ENCODE measurements around the gene PSMA5. TPM values are rescaled to one million over a fixed set of nuclear protein-coding genes. Genes with fewer than 3 reads are reported as not detected.
"Not testable (repeated sequence)": the region's sequence is repeated elsewhere in the genome, so short reads cannot be mapped to it uniquely, and the experiment has no call there.

Gene PSMA5
- total RNA-seq, 2 donors from 2014 or later = 8.6 to 8.9 TPM

DNA sequence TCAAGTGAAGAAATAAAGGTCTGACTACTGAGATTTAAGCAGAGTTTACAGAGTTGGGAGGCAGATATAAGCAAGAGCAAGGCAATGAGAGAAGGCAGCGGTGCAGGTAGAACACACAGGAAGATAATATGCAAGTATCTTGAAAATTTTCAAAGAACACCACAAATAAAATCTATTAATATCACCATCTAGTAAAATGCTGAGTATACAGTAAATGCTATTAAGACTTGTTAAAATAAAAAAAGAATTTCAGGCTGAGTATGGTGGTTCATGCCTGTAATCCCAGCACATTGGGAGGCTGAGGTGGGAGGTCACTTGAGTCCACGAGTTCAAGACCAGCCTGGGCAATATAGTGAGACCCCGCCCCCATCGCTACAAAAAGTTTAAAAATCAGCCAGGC is 48.5 kb downstream of the PSMA5 start:
- Histone ChIP-seq H3K4me1 (peaks cover 5% of the 10 kb centered on the region), H3K4me3 (no peak overlapping the region), H3K9me3 (no peaks in the 10 kb centered on the region), H3K27ac (no peak overlapping the region), H3K27me3 (no peaks in the 10 kb centered on the region), H3K36me3 (replicated peaks in 1 of 2; ENCODE audit: insufficient read depth in 1 of 2, low read depth in 2 of 2) (no peaks in the 10 kb centered on the region)
- DNase-seq (no peak), ATAC-seq (no peak)
- TF ChIP-seq, protein P1, sequence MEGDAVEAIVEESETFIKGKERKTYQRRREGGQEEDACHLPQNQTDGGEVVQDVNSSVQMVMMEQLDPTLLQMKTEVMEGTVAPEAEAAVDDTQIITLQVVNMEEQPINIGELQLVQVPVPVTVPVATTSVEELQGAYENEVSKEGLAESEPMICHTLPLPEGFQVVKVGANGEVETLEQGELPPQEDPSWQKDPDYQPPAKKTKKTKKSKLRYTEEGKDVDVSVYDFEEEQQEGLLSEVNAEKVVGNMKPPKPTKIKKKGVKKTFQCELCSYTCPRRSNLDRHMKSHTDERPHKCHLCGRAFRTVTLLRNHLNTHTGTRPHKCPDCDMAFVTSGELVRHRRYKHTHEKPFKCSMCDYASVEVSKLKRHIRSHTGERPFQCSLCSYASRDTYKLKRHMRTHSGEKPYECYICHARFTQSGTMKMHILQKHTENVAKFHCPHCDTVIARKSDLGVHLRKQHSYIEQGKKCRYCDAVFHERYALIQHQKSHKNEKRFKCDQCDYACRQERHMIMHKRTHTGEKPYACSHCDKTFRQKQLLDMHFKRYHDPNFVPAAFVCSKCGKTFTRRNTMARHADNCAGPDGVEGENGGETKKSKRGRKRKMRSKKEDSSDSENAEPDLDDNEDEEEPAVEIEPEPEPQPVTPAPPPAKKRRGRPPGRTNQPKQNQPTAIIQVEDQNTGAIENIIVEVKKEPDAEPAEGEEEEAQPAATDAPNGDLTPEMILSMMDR (IDR thresholded peaks at IDR 0.05) = no peak
- no peak for TF ChIP-seq POLR2A (IDR thresholded peaks at IDR 0.05)
- intact Hi-C loops (cut with DNase I) = no loop called here
- 93 to 95% methylated on average over 4 of the region's 4 CpGs for WGBS, 2 donors

DNA sequence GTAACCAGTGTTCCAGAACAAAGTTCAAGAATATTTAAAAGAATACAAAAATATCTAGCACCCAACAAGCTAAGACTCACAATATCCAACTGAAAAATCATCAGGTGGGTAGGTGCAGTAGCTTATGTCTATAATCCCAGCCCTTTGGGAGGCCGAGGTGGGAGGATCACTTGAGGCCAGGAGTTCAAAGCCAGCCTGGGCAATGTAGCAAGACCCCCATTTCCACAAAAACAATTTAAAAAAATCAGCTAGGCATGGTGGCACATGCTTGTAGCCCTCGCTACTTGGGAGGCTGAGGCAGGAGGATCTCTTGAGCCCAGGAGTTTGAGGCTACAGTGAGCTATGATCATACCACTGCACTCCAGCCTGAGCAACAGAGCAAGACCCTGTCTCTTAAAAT is 52.6 kb downstream of the PSMA5 start:
- H3K27ac ChIP-seq; H3K27me3 ChIP-seq; DNase-seq; H3K4me1 ChIP-seq; H3K9me3 ChIP-seq; H3K4me3 ChIP-seq; ATAC-seq; H3K36me3 ChIP-seq (replicated peaks in 1 of 2; ENCODE audit: insufficient read depth in 1 of 2, low read depth in 2 of 2); intact Hi-C loops (cut with DNase I): not testable (repeated sequence)
- WGBS, 2 donors = 90 to 93% methylated on average over 2 of the region's 2 CpGs

DNA sequence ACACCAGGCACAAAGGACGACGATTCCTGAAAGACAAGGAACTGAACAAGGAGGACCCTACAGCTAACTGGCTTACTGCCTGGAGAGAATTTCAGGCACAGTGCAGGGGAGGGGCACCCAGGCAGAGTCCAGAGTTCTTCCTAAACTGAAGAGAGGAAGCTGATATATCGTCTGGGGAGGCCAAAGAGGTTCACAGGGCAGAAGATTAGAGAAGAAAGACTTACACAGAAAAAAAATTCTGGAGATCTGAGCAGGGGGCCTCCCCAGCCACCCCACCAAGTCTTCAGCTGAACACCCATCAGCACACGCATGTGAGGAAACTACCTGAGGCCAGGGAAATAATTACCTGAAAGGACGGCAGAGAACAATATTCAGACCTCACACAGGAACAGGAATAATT is 53.1 kb downstream of the PSMA5 start:
- DNase-seq (peak in 1 of 4 donors; percentile 6), ATAC-seq (no peak)
- no peak overlapping the region for H3K27ac ChIP-seq
- no peaks in the 10 kb centered on the region for H3K4me1 ChIP-seq
- no peaks in the 10 kb centered on the region for H3K36me3 ChIP-seq (replicated peaks in 1 of 2; ENCODE audit: insufficient read depth in 1 of 2, low read depth in 2 of 2)
- WGBS, 2 donors = 66 to 79% methylated on average over 5 of the region's 5 CpGs
- H3K4me3 ChIP-seq = no peak overlapping the region
- intact Hi-C loops (cut with DNase I) = no loop called here
- TF ChIP-seq POLR2A (IDR thresholded peaks at IDR 0.05) = no peak
- TF ChIP-seq, protein P1 (IDR thresholded peaks at IDR 0.05) = no peak
- H3K27me3 ChIP-seq = no peaks in the 10 kb centered on the region
- no peaks in the 10 kb centered on the region for H3K9me3 ChIP-seq

DNA sequence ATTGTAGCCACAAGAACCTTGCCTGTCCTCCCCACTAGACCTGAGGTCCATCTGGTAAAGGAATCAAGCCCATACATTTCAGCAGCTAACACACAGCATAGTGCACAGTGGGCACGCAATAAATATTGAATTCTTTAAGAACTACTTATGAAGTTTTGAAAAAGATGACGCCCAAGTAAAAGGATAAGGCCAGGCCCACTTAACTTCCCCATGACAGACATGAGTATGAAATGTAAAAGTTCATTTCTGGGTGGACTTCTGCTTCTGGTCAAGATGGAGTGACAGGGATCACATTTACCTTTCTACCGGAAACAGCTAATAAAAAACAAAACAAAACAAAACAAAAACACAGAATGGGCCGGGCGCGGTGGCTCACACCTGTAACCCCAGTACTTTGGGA is 54.0 kb downstream of the PSMA5 start:
- no peak overlapping the region for H3K4me3 ChIP-seq
- no peak for ATAC-seq
- H3K4me1 ChIP-seq = no peaks in the 10 kb centered on the region
- no peaks in the 10 kb centered on the region for H3K36me3 ChIP-seq (replicated peaks in 1 of 2; ENCODE audit: insufficient read depth in 1 of 2, low read depth in 2 of 2)
- intact Hi-C loops (cut with DNase I) = no loop called here
- no peak for DNase-seq
- TF ChIP-seq, protein P1 (IDR thresholded peaks at IDR 0.05) = no peak
- no peak for TF ChIP-seq POLR2A (IDR thresholded peaks at IDR 0.05)
- WGBS, 2 donors = 92 to 97% methylated on average over 6 of the region's 6 CpGs
- H3K9me3 ChIP-seq = no peaks in the 10 kb centered on the region
- peak overlapping the region in 1 of 4 donors; percentile 59 for H3K27ac ChIP-seq
- no peaks in the 10 kb centered on the region for H3K27me3 ChIP-seq

DNA sequence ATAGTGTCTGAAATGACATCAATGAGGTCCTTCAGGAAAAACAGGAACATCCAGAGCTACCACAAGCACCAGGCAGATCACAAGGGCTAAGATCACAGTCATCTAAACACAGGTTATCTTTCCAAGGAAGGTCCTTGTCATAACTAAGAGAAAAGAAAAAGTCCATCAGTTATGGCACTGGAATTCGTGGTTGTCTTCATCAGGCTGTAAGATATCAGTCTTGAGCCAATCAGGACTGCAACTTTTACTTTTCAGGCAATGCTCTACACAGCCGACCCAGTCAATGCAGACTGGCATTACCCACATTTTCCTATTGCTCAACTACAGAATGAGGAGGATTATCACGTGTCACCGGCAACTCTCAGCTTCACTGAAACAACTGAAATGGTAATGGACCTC is 54.9 kb downstream of the PSMA5 start:
- intact Hi-C loops (cut with DNase I) = no loop called here
- peak in 1 of 4 donors; percentile 36 for DNase-seq
- Histone ChIP-seq H3K4me3 (no peak overlapping the region), H3K27ac (peak overlapping the region in 2 of 4 donors; percentile 1 to 59), H3K36me3 (replicated peaks in 1 of 2; ENCODE audit: insufficient read depth in 1 of 2, low read depth in 2 of 2) (no peaks in the 10 kb centered on the region), H3K4me1 (no peaks in the 10 kb centered on the region), H3K9me3 (no peaks in the 10 kb centered on the region), H3K27me3 (no peaks in the 10 kb centered on the region)
- 50 to 54% methylated on average over 4 of the region's 4 CpGs for WGBS, 2 donors
- TF ChIP-seq, protein P1 (IDR thresholded peaks at IDR 0.05) = no peak
- no peak for TF ChIP-seq POLR2A (IDR thresholded peaks at IDR 0.05)
- no peak for ATAC-seq
